GM12872 (cell line): ENCODE results near the gene ITPKB.

Experiments used
- CTCF ChIP-seq: IDR thresholded peaks from 3 replicates; pipeline ENCODE4 v1.5.1; 2011; ENCODE audit warnings: low read depth, mild to moderate bottlenecking, low read length, moderate library complexity; ENCODE audit not compliant: insufficient read depth

Gene ITPKB

GRCh38 chr1:226714148-226714547 is 24.9 kb downstream of the ITPKB start:
- no peak for TF ChIP-seq CTCF

- TF ChIP-seq CTCF, result no peak
Measured at GRCh38 chr1:226712742-226713419, 26.2 kb downstream of the ITPKB start.

GRCh38 chr1:226711976-226712741 is 26.9 kb downstream of the ITPKB start:
- TF ChIP-seq CTCF, result no peak

- no peak for TF ChIP-seq CTCF
Measured at GRCh38 chr1:226710501-226710900, 28.6 kb downstream of the ITPKB start.

GRCh38 chr1:226709953-226710352 is 29.1 kb downstream of the ITPKB start:
- no peak for TF ChIP-seq CTCF

GRCh38 chr1:226708967-226709396 is 30.1 kb downstream of the ITPKB start:
- no peak for TF ChIP-seq CTCF

- TF ChIP-seq CTCF, result no peak
Measured at GRCh38 chr1:226708342-226708780, 30.7 kb downstream of the ITPKB start.
